ENCODE results near the gene POP7. TPM values are rescaled to one million over a fixed set of nuclear protein-coding genes. Genes with fewer than 3 reads are reported as not detected.
A peak's percentile ranks its signal among the peaks of the same experiment; 100 is the strongest.

The POP7 gene
- total RNA-seq, 1 experiment from 2014 or later, result 151 TPM

DNA sequence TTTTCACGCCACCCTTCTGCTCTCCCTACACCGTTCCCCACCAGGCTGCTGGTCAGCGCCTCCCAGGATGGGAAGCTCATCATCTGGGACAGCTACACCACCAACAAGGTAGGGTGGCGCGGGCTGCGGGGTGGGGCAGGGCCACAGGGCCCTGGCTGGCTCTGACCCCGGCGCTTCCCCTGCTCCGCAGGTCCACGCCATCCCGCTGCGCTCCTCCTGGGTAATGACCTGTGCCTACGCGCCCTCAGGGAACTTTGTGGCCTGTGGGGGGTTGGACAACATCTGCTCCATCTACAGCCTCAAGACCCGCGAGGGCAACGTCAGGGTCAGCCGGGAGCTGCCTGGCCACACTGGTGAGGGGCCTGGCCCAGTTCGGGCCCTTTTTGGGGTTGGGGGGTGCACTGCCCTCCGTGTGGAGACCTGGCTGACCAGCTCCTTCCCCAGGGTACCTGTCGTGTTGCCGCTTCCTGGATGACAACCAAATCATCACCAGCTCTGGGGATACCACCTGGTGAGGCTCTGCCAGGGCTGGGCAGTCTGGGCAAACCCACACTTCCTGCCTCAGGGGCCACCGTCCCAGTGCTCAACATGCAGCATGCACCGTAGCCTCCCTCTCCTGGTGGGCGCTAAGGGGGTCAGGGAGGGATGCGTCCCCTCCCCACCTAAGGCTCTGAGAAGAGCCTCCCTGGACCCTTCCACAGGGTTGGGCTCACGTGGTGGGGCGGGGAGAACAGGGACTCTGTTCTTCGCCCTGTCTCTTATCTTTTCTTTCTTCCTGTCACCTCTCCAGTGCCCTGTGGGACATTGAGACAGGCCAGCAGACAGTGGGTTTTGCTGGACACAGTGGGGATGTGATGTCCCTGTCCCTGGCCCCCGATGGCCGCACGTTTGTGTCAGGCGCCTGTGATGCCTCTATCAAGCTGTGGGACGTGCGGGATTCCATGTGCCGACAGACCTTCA, 28.3 kb upstream of the POP7 start:
- H3K4me1 ChIP-seq (ENCODE audit: insufficient read depth, low read length), result no peaks in the 10 kb centered on the region
- no peak for ATAC-seq
- TF ChIP-seq, protein P1, sequence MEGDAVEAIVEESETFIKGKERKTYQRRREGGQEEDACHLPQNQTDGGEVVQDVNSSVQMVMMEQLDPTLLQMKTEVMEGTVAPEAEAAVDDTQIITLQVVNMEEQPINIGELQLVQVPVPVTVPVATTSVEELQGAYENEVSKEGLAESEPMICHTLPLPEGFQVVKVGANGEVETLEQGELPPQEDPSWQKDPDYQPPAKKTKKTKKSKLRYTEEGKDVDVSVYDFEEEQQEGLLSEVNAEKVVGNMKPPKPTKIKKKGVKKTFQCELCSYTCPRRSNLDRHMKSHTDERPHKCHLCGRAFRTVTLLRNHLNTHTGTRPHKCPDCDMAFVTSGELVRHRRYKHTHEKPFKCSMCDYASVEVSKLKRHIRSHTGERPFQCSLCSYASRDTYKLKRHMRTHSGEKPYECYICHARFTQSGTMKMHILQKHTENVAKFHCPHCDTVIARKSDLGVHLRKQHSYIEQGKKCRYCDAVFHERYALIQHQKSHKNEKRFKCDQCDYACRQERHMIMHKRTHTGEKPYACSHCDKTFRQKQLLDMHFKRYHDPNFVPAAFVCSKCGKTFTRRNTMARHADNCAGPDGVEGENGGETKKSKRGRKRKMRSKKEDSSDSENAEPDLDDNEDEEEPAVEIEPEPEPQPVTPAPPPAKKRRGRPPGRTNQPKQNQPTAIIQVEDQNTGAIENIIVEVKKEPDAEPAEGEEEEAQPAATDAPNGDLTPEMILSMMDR (conservative IDR thresholded peaks at IDR 0.05; ENCODE audit: low read depth, low read length), result no peak
- TF ChIP-seq EZH2 (IDR thresholded peaks at IDR 0.05; ENCODE audit: low read length, unreplicated experiment) (no peak), EZH2phosphoT487 (IDR thresholded peaks at IDR 0.05; ENCODE audit: borderline replicate concordance, low read length) (no peak)
- H4K20me1 ChIP-seq (ENCODE audit: low read length), result no peaks in the 10 kb centered on the region
- H3K79me2 ChIP-seq (ENCODE audit: low read length), result peaks cover 24% of the 10 kb centered on the region
- POLR2A ChIA-PET (ENCODE audit: unreplicated experiment), result no interaction called here
- H3K36me3 ChIP-seq (ENCODE audit: low read depth, low read length), result peaks cover 17% of the 10 kb centered on the region; the same call in 1 of the 2 replicates
- BruUV-seq (replicated peaks), result no TSS peak
- H3K27me3 ChIP-seq (ENCODE audit: low read length), result no peaks in the 10 kb centered on the region
- H3K9ac ChIP-seq (ENCODE audit: low read length), result no peak overlapping the region
- CTCF ChIA-PET, result no interaction called here
- no peak overlapping the region for H3K27ac ChIP-seq (ENCODE audit: low read length)
- no peak overlapping the region for H2AFZ ChIP-seq (ENCODE audit: low read length)
- intact Hi-C loops (cut with micrococcal nuclease), result no loop called here
- no peak overlapping the region for H3K4me3 ChIP-seq (ENCODE audit: low read length)
- no peaks in the 10 kb centered on the region for H3F3A ChIP-seq (ENCODE audit: low read length, unreplicated experiment)
- DNase-seq, result no peak
- H3K9me2 ChIP-seq (replicated peaks; ENCODE audit: low read length), result no peaks in the 10 kb centered on the region
- H3K9me3 ChIP-seq (ENCODE audit: low read length), result no peaks in the 10 kb centered on the region
- no peak overlapping the region for H3K4me2 ChIP-seq (ENCODE audit: low read length)

DNA sequence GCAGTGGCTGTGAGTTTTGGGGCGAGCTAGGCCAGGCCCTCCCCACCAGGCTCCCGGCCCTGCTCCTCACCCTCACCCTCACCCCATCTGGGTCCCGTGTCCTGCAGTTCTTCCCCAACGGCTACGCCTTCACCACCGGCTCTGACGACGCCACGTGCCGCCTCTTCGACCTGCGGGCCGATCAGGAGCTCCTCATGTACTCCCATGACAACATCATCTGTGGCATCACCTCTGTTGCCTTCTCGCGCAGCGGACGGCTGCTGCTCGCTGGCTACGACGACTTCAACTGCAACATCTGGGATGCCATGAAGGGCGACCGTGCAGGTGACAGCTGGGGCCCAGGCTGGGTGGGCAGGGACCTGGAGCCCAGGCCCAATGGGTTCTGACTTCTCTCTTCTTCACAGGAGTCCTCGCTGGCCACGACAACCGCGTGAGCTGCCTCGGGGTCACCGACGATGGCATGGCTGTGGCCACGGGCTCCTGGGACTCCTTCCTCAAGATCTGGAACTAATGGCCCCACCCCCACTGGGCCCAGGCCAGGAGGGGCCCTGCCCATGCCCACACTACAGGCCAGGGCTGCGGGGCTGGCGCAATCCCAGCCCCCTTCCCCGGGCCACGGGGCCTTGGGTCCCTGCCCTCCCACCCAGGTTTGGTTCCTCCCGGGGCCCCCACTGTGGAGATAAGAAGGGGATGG, 27.5 kb upstream of the POP7 start:
- TF ChIP-seq, protein P1 (conservative IDR thresholded peaks at IDR 0.05; ENCODE audit: low read depth, low read length), result no peak
- TF ChIP-seq EZH2phosphoT487 (IDR thresholded peaks at IDR 0.05; ENCODE audit: borderline replicate concordance, low read length), result no peak
- TF ChIP-seq EZH2 (IDR thresholded peaks at IDR 0.05; ENCODE audit: low read length, unreplicated experiment), result no peak

More for the DNA sequence above, 27.5 kb upstream of the POP7 start:
- DNase-seq, result no peak
- Histone ChIP-seq H3K4me3 (ENCODE audit: low read length) (no peak overlapping the region), H3K27me3 (ENCODE audit: low read length) (no peaks in the 10 kb centered on the region), H3K4me2 (ENCODE audit: low read length) (no peak overlapping the region), H3K36me3 (ENCODE audit: low read depth, low read length) (peaks cover 17% of the 10 kb centered on the region; the same call in 1 of the 2 replicates), H3K79me2 (ENCODE audit: low read length) (peaks cover 24% of the 10 kb centered on the region), H3K9me3 (ENCODE audit: low read length) (no peaks in the 10 kb centered on the region), H3K9ac (ENCODE audit: low read length) (no peak overlapping the region), H4K20me1 (ENCODE audit: low read length) (no peaks in the 10 kb centered on the region), H3K27ac (ENCODE audit: low read length) (no peak overlapping the region), H2AFZ (ENCODE audit: low read length) (no peak overlapping the region), H3K9me2 (replicated peaks; ENCODE audit: low read length) (no peaks in the 10 kb centered on the region), H3F3A (ENCODE audit: low read length, unreplicated experiment) (no peaks in the 10 kb centered on the region), H3K4me1 (ENCODE audit: insufficient read depth, low read length) (no peaks in the 10 kb centered on the region)
- no peak for ATAC-seq
- ChIA-PET POLR2A (ENCODE audit: unreplicated experiment) (no interaction called here), CTCF (interaction anchor here (1.0 kb wide), 1 partner anchor 66 kb away, joined by 3 read pairs; the partner anchor contains the start of gene MOSPD3)
- intact Hi-C loops (cut with micrococcal nuclease), result no loop called here
- BruUV-seq (replicated peaks), result TSS peak; percentile 61
